Stimulated activated CD8-positive, alpha-beta memory T cell treated with anti-CD3 and anti-CD28 coated beads, Interleukin-12 subunit alpha, Interleukin-12 subunit beta, amount 100 ng/mL, for 24 hours (primary cell): Measurements from ENCODE around the gene GIMAP8.
A peak's percentile ranks its signal among the peaks of the same experiment; 100 is the strongest.

ENCODE experiments used
- DNase-seq: peaks from one replicate; pipeline ENCODE4 v3.0.0-alpha.2; 2020; ENCODE audit errors: extremely low read depth

GIMAP8 gene

DNA sequence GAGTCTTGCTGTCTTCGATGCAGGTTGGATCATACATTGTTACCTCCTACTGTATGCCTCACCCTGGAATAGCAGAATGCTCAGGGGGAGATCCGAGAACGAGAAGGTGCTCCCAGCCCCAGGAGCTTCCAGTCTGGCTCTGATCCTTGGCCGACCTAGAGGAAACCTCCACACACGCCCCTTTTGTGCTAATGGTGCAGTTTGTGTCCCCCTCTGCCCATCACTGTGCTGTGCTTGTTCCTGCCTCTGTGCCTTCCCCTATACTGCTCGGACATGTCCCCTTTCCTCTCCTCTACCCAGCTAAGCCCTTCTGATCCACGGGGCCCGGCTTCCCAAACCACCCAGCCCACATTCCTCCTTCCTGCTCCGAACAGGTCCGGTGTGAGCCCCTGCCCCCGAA, 38.8 kb upstream of the GIMAP8 start:
- no peak for DNase-seq

DNA sequence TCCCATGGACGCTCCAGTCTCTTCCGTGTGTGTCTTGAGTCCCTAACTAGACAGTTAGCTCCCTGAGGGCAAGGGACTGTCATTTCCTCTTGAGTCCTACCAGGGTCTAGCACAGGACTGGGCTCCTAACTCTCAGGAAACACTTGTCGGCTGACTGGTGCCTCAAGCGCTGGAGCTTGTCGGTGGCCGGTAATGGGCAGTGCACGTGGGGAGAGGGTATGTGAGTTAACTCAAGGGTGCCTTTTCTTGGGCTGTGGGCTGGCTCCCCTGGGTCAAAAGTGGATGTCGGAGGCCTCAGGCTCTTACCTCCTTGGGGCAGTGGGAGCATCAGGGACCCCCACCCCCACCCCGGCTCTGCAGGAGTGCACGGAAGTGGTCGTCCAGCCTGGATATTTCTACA, 38.4 kb upstream of the GIMAP8 start:
- no peak for DNase-seq

DNA sequence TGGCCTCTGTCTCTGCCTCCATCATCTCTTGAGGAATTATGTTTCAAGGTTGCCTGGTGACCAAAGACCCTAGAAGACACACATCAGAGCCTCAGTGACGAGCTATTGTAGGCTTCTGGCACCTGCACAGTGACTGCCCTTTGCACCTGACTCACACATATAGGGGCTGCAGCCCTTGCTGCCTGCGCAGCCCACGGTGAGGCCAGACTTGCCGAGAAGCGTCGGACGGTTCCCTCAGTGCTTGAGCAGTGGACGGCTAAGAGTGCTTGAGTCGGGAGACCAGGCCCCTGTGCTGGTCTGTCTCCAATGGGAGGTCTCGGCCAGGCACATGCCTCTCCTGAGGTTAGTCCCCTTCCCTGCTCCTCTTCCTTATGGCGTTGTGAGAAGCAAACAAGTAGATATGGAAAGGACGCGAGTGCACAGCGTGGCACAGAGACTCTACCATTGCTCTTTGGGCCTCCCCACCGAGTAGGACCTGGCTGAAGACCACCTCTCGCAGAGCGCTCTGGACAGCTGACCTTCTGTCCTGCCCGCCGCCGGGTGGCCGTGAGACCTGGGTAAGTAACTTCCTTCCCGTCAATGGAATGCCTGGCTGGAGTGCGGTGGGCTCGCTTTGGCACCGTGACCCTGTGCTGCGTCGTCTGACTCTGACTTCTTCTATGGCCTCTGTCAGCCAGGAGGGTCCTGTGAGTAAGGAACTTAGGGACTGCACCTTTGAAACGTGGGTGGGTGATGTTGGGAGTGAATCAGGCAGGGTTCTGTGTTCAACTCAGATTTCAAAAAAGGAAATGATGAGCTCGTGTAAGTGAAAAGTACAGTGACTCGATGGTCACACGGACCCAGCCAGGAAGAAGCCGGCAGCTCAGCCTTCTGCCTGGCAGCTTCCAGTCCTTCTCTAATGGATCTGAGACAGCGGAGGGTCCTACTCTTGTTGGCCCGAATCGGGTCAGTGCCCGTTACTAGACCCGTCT, 37.6 kb upstream of the GIMAP8 start:
- no peak for DNase-seq

DNA sequence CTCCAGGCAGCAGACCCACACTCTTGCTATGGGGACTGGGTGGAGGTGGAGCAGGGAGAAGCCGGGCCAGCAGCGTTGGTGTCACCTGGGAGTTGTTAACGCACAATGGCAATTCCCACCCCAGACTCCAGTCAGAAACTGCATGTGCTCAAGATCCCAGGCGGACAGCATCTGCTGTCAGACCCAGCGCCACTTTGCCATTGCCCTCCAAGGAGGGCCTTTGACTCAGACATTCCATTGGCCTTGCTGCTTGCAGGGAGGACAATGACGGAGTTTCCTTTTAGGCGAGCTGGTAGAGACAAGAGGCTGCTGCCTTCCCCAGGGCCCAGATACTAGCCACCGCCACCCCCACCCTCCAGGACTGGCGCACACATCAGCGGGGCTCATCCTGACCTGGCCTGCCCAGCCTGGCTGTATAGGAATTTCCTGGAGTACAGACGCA, 36.8 kb upstream of the GIMAP8 start:
- DNase-seq, result no peak

DNA sequence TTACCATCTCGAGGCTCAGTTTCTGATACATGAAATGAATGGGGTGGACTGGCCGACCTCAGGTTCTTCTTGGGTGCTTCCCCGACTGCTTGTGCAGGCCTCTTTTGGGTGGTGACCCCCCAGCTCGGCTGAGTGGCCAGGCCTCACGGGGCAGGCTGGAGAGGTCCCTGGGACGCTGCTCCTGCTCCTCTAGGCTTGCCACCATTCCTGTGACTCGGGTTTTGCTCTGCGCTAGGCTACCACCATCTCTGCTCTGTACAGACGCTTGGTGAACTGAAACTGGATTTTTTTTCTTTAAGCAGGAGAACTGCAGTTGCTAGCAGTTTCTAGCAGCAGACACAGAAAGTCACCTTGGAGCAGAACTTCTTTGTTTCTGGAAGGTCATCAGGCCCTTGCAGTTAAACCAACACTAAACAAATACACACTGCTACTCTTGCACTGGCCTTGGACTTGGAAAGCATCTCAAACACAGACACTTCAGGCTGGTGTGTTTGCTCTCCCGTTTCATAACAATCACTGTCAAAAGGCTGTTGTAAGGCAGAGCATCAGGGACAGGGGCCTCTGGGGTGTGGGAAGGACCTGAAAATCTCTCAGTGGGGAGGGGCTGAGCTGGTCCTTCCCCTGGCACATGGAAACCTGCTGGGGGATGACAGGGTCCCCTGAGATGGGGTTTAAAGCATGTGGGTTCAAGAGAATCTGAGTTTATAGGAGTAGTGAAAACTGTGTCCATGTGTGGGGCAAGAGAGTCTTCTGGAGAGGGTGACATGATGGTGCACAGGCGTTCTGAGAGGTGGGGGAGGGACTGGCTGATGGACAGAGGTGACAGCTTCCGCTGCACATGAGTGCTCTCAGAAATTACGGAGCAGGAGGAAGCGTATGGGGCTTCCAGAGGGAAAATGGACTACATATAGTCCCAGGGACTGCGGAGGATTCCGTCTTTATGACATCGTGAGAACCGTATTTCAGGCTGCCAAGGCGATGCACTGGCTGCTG, 35.0 kb upstream of the GIMAP8 start:
- no peak for DNase-seq

DNA sequence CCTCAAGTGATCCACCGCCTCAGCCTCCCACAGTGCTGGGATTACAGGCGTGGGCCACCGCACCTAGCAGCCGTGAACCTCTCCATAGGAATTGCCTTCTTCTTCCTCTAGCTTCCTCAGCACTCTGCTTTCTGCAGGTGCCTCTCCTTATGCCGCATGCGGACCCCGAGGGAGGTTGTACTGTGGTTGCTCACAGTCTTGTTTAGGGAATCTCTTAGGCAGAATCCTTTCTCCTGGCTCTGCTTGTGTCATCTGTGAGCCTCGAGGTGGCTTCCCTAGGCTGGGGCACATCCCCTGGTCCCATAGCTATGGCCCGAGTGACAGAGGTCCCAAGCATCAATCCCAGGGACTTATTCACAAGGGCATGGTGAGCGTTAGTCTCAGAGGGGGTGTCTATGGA, 33.2 kb upstream of the GIMAP8 start:
- DNase-seq, result no peak

DNA sequence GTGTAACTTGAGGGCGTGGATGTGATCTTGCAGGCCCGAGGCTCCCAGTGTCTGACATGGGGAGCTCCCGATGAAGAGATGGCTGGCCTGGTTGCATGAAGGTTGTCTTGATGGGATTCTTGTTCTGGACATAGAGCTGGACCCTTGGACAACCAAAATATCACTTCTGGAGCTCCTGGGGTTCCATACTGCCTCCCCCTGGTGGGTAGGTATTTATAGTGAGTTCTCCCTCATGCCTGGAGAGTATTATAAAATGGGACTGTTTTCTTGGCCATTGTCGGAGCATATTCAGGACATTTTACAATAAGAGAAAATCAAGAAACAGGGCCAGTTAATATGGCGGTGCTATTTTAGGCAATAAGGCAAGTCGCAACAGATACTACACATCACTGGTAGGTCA, 32.6 kb upstream of the GIMAP8 start:
- DNase-seq, result no peak

DNA sequence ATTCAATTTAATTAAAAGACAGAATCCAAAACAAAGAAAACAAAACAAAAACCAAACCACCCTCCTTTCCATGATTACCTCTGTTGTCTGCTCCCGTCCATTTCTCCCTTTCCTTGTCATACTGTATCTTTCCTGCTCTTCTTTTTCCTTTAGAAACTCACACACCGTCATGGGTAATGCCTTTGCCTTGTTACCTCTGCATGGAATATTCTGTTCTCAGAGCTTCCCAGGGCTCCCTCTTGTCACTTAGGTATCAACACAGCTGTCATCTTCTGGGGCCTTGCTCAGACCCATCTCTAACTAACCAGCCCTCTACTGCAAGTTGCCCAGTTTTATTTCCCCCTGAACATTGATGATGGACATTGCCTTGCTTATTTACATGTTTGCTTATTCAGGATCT, 30.2 kb upstream of the GIMAP8 start:
- DNase-seq, result no peak

DNA sequence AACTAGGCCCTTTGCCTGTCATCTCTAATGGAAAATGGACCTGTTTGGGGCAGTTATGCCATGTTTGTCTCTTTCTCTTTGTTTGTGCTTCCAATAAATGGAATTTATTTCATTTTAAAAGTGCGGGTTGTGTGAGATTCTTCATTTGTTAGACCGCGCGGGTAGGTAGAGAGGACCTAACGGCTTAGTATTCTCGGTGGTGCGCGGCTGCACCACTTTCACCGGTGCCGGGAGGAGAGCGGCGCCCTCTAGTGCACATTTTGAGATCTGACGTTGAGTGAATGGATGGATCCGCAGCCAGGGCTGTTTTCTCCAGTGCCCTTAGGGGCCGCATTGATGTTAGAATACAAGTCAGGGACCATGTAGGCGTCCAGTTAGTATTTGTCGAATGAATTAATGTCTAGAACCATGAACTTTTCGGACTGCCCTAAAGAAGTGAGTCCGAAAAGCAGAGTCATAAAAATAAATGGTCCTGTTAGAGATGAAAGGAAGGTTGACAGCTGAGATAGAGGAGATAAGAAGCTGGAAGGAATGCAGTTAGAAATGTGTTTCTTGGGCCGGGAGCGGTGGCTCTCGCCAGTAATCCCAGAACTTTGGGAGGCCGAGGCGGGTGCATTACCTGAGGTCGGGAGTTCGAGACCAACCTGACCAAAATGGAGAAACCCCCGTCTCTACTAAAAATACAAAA, 29.3 kb upstream of the GIMAP8 start:
- DNase-seq, result peak; percentile 47

DNA sequence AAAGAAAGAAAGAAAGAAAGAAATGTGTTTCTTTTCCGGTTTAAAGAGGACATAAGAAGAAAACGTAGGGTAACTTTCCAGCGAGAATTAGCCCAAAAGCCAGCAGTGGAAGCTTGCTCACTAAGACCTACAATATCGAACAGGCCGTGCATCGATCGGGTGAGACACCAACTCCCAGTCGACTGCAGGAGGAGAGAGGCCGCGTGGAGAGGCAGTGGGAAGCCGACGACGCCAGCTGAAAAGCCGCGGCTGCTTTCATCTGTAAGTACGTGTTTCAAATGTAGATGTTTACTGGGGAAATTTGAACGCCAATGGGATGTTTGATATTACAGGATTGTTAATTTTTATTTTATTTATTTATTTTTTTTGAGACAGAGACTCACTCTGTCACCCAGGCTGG, 28.6 kb upstream of the GIMAP8 start:
- no peak for DNase-seq

DNA sequence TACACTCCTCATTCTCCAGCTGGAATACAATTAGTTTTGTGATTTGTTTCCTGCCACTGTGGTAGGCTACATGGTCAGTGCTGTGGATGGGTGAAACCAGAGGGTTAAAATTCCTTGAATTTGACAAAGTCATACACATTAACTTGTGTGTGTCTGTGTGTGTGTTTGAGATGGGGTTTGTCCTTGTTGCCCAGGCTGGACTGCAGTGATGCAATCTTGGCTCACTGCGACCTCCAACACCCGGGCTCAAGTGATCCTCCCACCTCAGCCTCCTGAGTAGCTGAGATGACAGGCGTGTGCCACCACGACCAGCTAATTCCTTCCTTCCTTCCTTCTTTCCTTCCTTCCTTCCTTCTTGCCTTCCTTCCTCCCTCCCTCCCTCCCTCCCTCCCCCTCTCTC, 24.8 kb upstream of the GIMAP8 start:
- DNase-seq, result no peak

DNA sequence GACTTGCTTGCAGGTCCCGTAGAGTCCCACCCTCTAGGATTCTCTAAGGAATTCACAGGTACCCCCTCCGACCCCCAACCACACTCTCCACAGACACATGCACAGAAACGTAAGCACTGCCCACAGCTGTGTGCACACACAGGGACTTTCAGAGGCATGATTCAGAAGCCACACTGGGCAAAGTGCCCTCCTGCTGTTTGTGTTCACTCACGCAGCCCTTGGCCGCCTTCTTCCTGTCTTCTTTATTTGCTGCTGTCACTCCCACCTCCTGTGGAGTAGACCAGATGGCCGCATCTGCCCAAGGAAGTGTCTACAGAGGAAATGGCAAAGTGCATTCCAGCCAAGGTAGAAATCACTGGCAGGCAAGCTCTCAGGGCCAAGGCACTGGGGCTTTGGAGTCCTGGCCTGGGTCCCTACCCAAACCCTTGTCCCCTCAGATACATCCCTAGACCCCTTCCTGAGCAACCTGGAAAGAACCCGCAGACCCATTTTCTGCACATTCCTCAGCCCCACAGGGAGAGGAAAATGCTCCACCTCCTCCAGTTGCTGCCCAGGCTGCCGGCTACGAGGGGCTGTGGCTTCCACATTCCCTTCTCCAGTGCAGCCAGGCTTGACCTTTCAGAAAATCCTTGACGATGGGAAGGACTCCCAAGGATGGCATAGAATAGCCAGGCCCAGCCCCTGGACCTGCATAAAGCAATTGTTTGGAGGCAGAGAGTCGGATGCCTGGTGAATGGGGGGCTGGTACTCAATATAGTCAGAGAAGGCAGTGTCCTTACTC, 21.6 kb upstream of the GIMAP8 start:
- DNase-seq, result no peak

DNA sequence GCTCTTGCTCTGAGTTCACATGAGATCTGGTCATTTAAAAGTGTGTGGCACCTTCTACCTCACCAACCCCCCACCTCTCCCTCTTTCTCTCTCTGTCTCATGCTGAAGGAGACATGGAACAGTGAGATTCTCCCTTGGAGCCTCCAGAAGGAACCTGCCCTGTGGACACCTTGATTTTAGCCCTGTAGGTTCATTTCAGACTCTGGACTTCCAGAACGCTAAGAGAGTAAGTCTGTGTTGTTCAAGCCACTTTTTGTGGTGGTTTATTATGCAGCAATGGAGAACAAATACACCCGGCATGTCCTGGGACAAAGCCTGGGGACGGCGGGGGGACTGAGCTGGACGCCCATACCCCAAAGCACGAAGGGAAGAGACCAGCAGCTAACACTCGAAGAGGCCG, 20.7 kb upstream of the GIMAP8 start:
- DNase-seq, result no peak

DNA sequence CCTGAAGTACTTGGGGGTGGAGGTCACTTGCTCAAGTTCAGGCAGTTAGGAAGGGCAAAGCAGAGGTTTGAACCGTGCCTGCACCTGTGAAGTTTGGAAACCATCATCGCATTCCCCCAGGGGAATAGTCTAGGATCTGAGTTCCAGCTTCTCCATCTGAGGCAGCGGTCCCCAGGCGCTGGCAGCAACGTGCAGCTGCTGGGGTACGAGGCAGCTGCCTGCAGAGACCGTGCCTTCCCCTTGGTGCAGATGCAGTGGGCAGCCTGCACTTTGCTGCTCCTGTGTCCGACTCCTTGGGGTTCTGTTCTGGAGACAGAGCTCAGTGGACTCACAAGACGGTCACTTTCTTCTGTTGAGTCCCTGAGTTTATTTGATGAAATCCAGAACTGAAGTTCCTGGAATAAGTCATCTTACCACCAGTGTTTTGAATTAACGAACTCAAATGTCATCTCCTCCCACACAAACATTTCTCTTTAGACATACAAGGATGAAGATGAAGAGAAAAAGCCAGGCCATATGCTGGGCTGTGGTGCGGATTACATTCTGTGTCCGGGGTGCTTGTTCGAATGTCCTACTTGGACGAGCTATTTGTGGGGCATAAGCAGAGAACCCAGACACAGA, 19.9 kb upstream of the GIMAP8 start:
- no peak for DNase-seq

DNA sequence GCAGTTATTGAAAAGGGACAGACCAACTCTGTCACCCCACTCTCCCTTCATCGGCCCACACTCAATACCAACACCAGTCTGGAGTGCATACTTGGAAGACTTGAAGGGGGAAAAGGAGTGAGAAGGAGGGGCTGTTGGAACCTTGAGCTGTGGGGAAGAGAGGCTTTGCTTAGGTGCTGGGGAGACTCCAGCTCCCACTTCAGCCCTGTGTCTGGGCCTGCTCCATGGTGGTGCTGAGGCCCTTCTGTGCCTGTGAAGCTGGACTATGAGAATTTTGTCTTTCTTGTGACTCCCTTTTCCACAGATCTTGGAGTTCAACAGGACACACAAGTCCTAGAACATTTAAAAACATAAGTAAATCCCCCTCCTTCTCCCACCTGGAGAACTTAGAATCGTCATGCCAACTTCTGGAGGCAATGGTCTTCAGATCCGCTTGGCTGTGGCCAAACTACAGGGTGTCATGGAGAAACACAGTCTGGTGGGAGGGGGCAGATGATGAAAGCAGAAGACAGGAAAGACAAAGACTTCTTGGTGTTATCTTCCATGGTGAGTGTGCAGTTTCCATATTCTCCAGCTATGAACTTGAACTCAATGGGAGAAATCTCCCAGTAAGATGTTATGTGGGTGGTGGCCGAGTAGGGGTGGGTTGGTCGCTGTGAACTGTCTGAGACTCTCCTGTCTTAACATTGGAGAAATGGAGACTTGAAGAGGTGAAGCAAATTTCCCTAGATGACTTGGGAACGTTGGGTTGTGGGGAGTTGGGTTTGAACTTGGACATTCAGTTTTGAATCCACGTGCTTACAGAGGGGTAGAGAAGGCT, 18.4 kb upstream of the GIMAP8 start:
- DNase-seq, result no peak

DNA sequence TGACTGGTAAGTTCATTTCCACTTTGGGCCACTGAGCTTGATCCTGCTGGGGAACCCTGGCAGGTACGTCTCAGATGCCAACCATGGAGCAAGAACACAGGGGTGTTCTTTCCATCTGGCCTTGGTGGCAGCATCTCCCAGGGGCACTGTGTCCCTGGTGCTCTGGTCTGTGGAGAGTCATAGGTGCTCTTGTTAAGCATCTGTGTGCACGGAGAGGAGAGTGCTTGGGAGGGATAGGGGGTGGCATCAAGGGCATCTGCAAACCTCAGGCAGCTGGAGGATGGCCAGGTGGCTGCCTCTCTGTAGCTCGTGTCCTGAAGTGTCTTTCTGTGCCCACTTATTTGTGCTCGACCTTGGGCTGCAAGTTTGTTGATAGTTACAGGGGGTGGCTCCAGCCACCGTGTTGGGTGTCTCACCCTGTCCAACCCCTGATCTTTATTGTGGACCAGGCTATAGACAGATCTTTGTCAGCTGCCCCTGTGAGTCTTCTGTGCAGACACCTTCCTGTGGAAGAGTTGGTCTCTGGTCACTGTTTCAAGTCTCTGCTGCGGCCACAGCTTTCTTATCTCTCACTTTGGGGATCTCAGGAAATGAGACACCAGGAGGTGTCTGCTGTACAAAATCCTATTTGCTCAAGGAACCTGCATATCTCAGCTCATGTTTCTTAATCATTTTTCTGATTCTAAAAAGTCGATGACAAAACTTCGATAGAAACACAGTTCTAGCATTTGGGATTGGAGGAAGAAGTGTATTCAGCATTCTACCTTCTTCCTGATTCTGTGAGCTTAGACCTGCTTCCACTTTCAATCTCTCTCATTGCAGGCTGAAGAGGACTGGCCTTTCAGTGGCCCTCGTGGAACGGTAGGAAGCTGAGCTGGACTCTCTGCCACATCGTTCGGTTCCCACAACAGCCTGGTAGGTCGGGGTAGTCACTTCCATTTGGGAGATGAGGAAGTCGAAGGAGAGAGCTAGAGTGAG, 17.2 kb upstream of the GIMAP8 start:
- no peak for DNase-seq

DNA sequence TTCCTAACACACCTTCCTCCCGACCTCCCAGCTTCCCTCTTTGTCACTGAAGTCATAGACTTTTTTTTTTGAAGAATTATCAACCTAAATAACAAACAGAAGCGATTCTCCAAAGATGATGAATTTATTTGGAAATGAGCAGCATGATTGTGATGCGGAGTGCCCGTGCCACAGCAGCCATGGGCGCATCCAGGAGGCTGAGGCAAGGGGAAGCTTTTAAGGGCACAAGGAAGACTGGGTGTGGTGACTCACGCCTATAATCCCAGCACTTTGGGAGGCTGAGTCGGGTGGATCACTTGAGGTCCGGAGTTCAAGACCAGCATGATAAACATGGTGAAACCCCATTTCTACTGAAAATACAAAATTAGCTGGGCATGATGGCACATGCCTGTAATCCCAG, 16.2 kb upstream of the GIMAP8 start:
- no peak for DNase-seq

DNA sequence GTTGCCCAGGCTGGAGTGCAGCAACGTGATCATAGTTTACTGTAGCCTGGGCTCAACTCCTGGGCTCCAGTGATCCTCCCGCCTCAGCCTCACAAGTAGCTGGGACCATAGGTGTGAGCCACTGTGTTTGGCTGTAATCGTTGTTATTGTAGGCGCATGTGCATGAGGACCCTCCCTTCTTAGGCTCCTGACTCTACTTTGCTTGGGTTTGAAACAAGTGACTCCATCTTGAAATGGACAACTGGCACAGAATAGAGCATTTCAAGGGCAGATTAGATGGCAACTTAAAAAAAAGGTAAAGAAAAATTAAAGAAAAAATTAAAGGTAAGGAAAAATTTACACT, 15.4 kb upstream of the GIMAP8 start:
- DNase-seq, result no peak
